GM19043 (cell line): ENCODE data around the gene ZHX3.

Source experiments
- ATAC-seq: cut with Tn5 transposase; IDR thresholded peaks from one replicate; pipeline ENCODE4 v1.9.1; 2021; ENCODE audit warnings: low read depth; ENCODE audit not compliant: unreplicated experiment

ZHX3 gene

DNA sequence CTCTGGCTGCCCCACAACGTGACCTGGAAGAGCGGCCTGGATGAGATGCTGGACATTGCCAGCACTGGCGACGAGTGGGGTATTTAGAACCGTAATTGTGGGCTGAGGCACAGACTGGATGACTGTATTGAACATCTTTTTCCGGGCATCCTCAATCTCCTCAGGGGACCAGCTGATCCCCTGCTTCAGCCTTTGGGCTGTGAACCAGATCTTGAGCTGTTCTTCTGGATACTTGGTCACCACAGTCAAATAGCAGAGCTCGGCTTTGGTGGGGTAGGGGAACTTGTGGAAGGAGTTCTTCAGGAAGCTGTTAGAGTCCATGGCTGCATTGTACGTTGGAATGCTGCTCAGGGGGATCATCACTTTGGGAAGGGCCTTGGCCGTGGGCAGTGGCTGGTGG, 113.9 kb downstream of the ZHX3 start:
- ATAC-seq, result no peak

DNA sequence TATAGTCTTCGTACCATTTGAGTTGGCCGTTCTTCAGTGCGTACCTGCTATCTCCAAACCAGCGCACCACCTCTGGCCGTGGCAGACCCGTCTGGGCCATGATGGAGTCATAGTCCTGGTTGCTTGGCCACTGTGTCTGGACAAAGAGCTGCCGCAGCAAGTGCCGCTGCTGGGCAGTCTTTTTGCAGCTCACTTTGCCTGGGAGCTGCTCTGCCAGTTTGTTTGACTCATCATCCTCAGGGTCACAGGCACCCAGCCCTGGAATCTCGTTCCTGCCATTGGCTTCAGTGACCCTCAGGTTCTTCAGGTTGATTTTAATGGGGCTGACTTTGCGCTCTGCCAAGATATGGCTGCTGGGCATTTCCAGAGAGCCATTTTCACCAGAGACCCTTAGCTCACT, 115.1 kb downstream of the ZHX3 start:
- no peak for ATAC-seq

GRCh38 chr20:41201760-41202159, 115.8 kb downstream of the ZHX3 start:
- no peak for ATAC-seq

DNA sequence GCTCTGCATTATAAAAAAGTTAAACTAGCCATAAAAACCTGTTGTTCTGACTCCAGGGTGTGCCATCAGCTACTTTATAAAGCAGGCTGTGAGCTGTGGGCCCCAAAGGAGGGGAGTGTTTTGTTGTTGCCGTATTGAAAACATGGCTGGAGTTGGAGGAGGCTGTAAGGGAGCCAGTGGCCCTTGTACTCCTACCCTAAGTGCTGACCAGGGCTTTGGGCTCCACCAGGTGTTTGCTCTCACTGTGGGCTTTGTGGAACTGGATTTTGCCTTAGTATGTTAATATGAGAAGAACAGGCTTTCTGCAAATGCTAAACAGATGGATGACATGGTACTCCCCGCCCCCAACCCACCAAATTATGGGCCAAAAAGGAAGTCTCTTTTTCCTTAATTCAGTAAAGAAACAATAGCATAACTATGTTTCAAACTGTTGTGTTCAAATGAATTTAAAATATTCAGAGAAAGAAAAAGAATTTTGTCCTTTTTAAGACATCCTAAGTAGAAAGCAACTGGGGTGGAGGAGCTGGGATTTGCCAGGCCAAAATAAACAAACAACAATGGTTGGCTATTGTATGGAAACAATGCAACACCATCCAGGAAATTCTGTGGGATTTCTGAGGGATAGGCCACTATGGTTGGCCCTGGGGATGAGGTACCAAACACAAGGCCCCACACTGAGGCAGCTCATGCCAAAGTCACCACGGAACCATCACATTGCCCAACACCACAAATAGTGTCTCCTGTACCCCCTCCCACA, 116.9 kb downstream of the ZHX3 start:
- ATAC-seq, result no peak

- no peak for ATAC-seq
These were observed 119.1 kb downstream of the ZHX3 start for GRCh38 chr20:41198443-41198842.

DNA sequence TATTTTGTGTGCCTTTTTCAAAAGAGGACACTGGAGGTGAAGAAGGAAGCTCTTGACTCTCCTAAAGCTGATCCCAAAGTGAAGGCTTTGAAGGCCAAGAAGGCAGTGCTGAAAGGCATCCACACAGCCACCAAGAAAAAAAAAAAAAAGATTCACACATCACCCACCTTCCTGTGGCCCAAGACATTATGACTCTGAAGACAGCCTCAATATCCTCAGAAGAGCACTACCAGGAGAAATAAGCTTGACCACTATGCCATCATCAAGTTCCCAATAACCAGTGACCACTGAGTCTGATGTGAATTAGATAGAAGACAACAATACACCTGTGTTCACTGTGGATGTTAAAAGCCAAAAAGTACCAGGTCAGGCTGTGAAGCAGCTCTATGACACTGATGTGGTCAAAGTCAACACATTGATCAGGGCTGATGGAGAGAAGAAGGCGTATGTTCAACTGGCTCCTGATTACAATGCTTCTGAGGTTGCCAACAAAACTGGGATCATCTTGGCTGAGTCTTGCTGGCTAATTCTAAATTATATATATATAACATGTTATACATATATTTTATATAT, 120.8 kb downstream of the ZHX3 start:
- ATAC-seq, result no peak

GRCh38 chr20:41192575-41192974, 125.0 kb downstream of the ZHX3 start:
- ATAC-seq, result no peak

GRCh38 chr20:41191562-41192500, 125.7 kb downstream of the ZHX3 start:
- ATAC-seq, result no peak

DNA sequence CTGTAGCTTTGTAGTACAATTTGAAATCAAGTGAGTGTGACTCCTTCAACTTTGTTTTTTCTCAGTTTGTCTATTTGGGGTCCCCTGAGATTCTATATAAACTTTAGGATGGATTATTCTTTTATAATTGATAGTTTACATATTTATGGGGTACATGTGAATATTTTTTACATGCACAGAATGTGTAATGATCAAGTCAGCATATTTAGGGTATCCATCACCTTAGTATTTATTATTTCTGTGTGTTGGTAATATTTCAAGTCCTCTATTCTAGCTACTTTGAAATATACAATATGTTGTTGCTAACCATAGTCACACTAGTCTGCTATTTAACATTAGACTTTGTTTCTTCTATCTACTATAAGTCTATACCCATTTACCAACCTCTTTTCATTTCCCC, 129.9 kb downstream of the ZHX3 start:
- ATAC-seq, result no peak

DNA sequence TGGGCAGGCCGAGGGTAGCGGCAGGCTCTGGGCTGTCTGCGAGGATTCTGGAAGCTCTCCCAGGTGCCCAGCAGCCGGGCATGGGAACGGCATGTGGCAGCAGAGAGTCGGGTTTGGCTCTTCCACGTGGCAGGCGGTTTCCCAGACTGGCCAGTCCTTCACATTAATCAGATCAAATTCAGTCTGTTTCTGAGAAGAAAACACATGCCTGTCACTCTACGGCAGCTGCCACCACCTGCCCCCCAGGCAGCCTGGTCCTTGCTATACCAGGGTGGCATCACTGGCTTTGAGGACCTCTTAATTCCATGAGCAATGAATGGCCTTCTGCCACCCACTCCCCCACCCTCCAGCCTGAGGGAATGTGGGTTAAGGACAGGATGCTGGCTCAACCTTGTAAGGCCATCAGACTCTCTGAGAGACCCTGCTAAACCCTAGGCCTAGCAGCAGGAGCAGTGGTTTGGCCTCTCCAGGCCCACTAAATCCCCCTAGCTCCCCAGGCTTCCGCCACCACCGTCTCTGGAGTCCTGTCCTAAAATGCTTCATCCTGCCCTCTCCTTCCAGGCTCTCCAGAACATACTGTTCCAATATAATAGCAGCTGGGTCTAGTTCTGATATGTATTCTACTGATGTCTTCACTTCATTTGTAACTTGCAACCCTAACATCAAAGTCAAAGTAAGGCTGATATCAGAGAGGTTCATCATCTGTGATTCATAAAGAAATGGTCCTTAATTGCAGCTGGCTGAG, 132.3 kb downstream of the ZHX3 start:
- ATAC-seq, result no peak

DNA sequence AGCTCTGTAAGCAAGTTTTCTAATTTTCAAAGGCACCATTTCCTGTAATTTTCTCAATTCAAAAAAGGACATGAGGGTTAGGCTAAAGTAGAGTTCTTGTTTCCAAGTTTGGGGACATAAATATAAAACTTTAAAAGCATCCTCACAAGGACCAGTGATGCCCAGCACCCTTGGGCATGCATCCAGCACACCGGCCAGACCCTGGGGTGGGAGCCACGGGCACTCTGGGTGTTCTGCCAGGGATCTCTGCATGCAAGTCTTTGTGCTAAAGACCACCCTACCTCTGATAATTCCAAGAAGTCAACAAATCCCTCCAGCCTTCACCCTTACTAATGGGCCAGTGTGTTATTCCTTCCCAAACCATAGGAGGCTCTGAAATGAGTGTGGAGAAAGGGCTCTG, 133.7 kb downstream of the ZHX3 start:
- no peak for ATAC-seq

DNA sequence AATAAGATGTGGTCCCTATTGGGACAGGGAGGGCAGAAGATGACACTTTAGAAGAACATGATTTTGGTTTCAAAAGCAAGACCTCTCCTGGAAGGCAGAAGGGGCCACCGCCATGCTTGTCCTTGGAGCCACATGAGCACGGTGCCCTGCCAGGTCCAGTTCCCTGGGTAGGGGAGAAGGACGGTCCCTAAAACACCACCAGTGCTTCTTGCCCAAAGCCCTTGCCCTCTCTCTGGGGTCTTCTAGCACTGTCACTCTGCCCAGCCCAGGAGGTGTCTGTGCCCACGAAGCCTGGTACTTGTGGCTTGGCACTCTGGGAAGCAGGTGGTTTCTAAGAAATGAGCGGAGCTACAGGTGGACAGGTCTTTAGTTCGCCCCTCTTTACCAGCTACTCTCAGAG, 134.1 kb downstream of the ZHX3 start:
- ATAC-seq, result no peak

- no peak for ATAC-seq
These were observed 135.0 kb downstream of the ZHX3 start for GRCh38 chr20:41182296-41183212.

DNA sequence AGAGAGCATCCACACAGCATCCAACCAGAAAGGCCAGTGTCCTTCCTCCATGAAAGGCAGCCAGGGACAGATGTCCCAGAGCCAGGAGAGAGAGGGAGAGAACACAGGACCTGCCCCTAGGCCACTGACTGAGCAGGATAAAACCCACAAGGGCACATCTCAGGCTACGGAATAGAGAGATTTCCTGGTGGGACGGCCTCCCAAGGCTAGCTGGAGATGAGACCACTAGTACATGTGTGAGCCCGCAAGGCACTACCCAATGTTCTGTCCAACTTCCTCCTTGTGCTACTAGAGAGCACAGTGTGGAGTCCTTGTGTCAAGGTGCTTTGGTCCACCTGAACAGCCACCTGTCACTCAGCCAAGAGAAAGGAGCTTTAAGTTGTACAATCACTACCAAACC, 136.0 kb downstream of the ZHX3 start:
- ATAC-seq, result no peak

- no peak for ATAC-seq
These were observed 136.8 kb downstream of the ZHX3 start for GRCh38 chr20:41180599-41181333.

DNA sequence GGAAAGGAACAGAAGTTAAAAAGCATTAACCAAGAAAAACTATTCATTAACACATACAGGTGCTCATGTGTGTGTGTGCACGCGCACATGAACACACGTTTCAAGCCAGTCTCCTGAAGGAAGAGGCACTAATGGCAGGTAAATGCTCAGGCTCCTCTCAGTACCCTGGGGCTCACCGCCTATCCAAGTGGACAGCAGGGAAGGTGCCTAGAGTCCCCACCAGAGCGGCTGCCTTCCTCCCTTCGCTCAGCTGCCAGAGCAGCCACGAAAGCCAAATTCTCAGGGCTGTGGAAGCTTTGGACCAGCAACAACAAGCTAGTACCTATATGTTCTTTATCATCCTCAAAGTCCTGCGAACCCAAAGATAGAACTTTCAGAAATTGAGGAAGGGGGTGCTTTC, 137.6 kb downstream of the ZHX3 start:
- ATAC-seq, result no peak

GRCh38 chr20:41178904-41179432, 138.6 kb downstream of the ZHX3 start:
- no peak for ATAC-seq

DNA sequence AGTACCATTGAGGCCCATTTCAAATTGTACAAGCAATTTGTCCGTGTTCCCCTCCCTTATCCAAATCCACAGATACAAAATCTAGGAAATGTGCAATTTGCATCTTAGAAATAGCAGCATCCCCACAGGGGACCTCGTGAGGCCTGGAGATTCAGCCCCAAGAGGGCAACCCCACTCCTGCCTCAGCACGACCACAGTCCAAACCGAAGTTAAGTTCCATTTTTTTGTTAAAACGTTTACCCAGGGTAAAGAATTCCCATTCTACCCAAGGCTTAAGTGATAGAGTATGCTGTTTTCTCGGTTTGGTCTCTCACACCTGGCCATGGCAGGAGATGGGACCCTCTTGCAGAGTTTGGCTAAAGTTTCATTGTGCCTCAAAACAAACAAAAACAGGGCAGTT, 139.0 kb downstream of the ZHX3 start:
- ATAC-seq, result no peak

DNA sequence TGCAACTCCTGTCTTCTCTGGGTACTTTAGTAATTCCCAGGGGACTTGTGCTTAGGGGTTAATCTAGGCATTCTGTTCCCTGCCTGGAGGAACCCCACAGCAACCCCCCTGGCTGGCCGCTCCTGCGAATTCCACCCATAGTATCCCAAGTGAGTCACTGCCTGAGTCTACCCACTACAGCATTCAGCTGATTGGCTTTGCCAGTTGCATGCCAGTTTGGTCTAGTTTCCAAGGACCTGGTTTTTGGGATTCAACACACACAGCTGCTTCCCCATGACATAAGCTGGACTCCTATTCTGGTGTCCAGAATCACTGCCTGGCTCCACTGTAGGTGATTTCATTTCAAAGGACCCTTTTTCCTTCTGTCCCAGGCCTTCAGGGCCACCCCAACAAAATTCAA, 139.9 kb downstream of the ZHX3 start:
- ATAC-seq, result no peak
